GM12878 (cell line): ENCODE measurements around the gene COL25A1.

Experiments
- ATF3 ChIP-seq: IDR thresholded peaks from 2 replicates; pipeline ENCODE4 v1.6.1; 2011; ENCODE audit warnings: low read depth, mild to moderate bottlenecking, low read length, moderate library complexity, borderline replicate concordance; ENCODE audit errors: extremely low read depth
- BRCA1 ChIP-seq: IDR thresholded peaks from 2 replicates; pipeline ENCODE4 v1.6.1; 2011; ENCODE audit warnings: low read depth, low read length, improper control_type of control experiment
- CEBPB ChIP-seq, 2 experiments: fragments of 150-350 bp in 1 of 2; IDR thresholded peaks; 2 replicates each; pipeline ENCODE4 v1.6.1; 2012 to 2014; ENCODE audit warnings: low read depth in 2 of 2, low read length in 2 of 2, borderline replicate concordance in 1 of 2, inconsistent platforms in 1 of 2
- CTCF ChIP-seq, 3 experiments: IDR thresholded peaks in 2 of 3; conservative IDR thresholded peaks in 1 of 3; 2 replicates each; pipeline ENCODE4 v1.5.1; 2011; ENCODE audit warnings: low read depth in 3 of 3, low read length in 3 of 3, mild to moderate bottlenecking in 3 of 3, control low read depth in 2 of 3, moderate library complexity in 2 of 3, inconsistent platforms in 1 of 3, mixed read lengths in 1 of 3; ENCODE audit not compliant: control insufficient read depth in 2 of 3, insufficient read depth in 1 of 3; ENCODE audit errors: extremely low read depth in 1 of 3
- DPF2 ChIP-seq: fragments of 450-650 bp; IDR thresholded peaks from 2 replicates; pipeline ENCODE4 v1.6.1; 2017; ENCODE audit warnings: mild to moderate bottlenecking
- ETV6 ChIP-seq, 2 experiments: fragments of 450-650 bp in 1 of 2; IDR thresholded peaks in 1 of 2; conservative IDR thresholded peaks in 1 of 2; 2 replicates each; pipeline ENCODE4 v1.6.1; 2014; ENCODE audit warnings: antibody characterized with exemption in 1 of 2, borderline replicate concordance in 1 of 2, low read depth in 1 of 2, mild to moderate bottlenecking in 1 of 2, moderate library complexity in 1 of 2
- EZH2 ChIP-seq: IDR thresholded peaks from 2 replicates; pipeline ENCODE4 v1.6.1; 2012; ENCODE audit warnings: low read depth, mild to moderate bottlenecking, control low read depth, inconsistent platforms, low read length, borderline replicate concordance; ENCODE audit not compliant: control insufficient read depth
- GABPA ChIP-seq: IDR thresholded peaks from 2 replicates; pipeline ENCODE4 v1.6.1; 2014; ENCODE audit warnings: antibody characterized with exemption, low read depth, mild to moderate bottlenecking, inconsistent platforms
- JUNB ChIP-seq: IDR thresholded peaks from 2 replicates; pipeline ENCODE4 v1.6.1; 2016; ENCODE audit warnings: antibody characterized with exemption, mild to moderate bottlenecking
- NR2C1 ChIP-seq: fragments of 450-650 bp; IDR thresholded peaks from 2 replicates; pipeline ENCODE4 v1.6.1; 2017; ENCODE audit warnings: antibody characterized with exemption, mild to moderate bottlenecking, moderate library complexity
- POLR2A ChIP-seq: IDR thresholded peaks from 2 replicates; pipeline ENCODE4 v1.6.1; 2011; ENCODE audit warnings: low read depth, mild to moderate bottlenecking, low read length
- POLR2AphosphoS5 ChIP-seq: IDR thresholded peaks from 2 replicates; pipeline ENCODE4 v1.6.1; 2011; ENCODE audit warnings: mild to moderate bottlenecking, low read length, inconsistent platforms
- ZNF24 ChIP-seq: fragments of 450-650 bp; IDR thresholded peaks from 2 replicates; pipeline ENCODE4 v1.6.1; 2017; ENCODE audit warnings: antibody characterized with exemption, mild to moderate bottlenecking

- TF ChIP-seq JUNB (no peak), ATF3 (no peak), POLR2A (no peak), ETV6 (conservative IDR thresholded peaks at IDR 0.05 in 1 of 2, IDR thresholded peaks at IDR 0.05 in 1 of 2; ENCODE audit: borderline replicate concordance in 1 of 2, low read depth in 1 of 2) (no peak), POLR2AphosphoS5 (no peak), BRCA1 (no peak), DPF2 (no peak), CTCF (IDR thresholded peaks at IDR 0.05 in 2 of 3, conservative IDR thresholded peaks at IDR 0.05 in 1 of 3; ENCODE audit: control insufficient read depth in 2 of 3, extremely low read depth in 1 of 3, insufficient read depth in 1 of 3, low read depth in 3 of 3, low read length in 3 of 3) (no peak), EZH2 (no peak), CEBPB (IDR thresholded peaks at IDR 0.05; ENCODE audit: borderline replicate concordance in 1 of 2, low read depth in 2 of 2, low read length in 2 of 2) (no peak), NR2C1 (no peak), GABPA (no peak), ZNF24 (no peak)
These were observed 352.1 kb downstream of the COL25A1 start for GRCh38 chr4:108950158-108950915.
